Measurements from ENCODE around the gene CNGB1. TPM values are rescaled to one million over a fixed set of nuclear protein-coding genes. Genes with fewer than 3 reads are reported as not detected.

CNGB1 gene
- total and polyA plus RNA-seq, 4 donors, result under 0.01 TPM; not detected in 2

GRCh38 chr16:58018803-58019202, 47.9 kb upstream of the CNGB1 start:
- Histone ChIP-seq H3K9me3 (ENCODE audit: control insufficient read depth in 4 of 4, low read length in 3 of 4) (no peaks in the 10 kb centered on the region), H3K9ac (ENCODE audit: low read depth in 1 of 2, low read length in 2 of 2) (no peak overlapping the region), H3K27ac (ENCODE audit: low read depth in 1 of 2, low read length in 2 of 2) (no peak overlapping the region), H3K4me3 (ENCODE audit: low read depth in 1 of 3, low read length in 3 of 3) (no peak overlapping the region), H3K36me3 (ENCODE audit: control insufficient read depth in 4 of 4, insufficient read depth in 3 of 4, low read depth in 1 of 4, low read length in 3 of 4) (peaks cover 0 to 7% (median 5%) of the 10 kb centered on the region in 4 donors), H3K27me3 (ENCODE audit: control insufficient read depth in 4 of 4, insufficient read depth in 4 of 4, low read length in 3 of 4) (no peaks in the 10 kb centered on the region), H3K4me1 (ENCODE audit: control insufficient read depth in 4 of 4, insufficient read depth in 4 of 4, low read length in 3 of 4) (peaks cover 2 to 21% (median 18%) of the 10 kb centered on the region in 4 donors)
- DNase-seq (ENCODE audit: low spot score), result no peak
- WGBS, result 89% methylated on average over 7 of the region's 7 CpGs
- no peak for TF ChIP-seq YY1 (IDR thresholded peaks at IDR 0.05)
- peak; percentile 8 to 44 for TF ChIP-seq RAD21 (IDR thresholded peaks at IDR 0.05)
- peak; percentile 16 for TF ChIP-seq CTCF (IDR thresholded peaks at IDR 0.05; ENCODE audit: low read depth, low read length, missing input control)
- TF ChIP-seq RXRA (IDR thresholded peaks at IDR 0.05), result peak in 1 of 2 donors; percentile 55

- WGBS, result 73% methylated on average over 12 of the region's 12 CpGs
- Histone ChIP-seq H3K36me3 (ENCODE audit: control insufficient read depth in 4 of 4, insufficient read depth in 3 of 4, low read depth in 1 of 4, low read length in 3 of 4) (peaks cover 4 to 17% (median 6%) of the 10 kb centered on the region in 4 donors), H3K27me3 (ENCODE audit: control insufficient read depth in 4 of 4, insufficient read depth in 4 of 4, low read length in 3 of 4) (no peaks in the 10 kb centered on the region), H3K27ac (ENCODE audit: low read depth in 1 of 2, low read length in 2 of 2) (no peak overlapping the region), H3K9ac (ENCODE audit: low read depth in 1 of 2, low read length in 2 of 2) (no peak overlapping the region), H3K4me1 (ENCODE audit: control insufficient read depth in 4 of 4, insufficient read depth in 4 of 4, low read length in 3 of 4) (peaks cover 0 to 7% (median 3%) of the 10 kb centered on the region in 4 donors), H3K4me3 (ENCODE audit: low read depth in 1 of 3, low read length in 3 of 3) (no peak overlapping the region), H3K9me3 (ENCODE audit: control insufficient read depth in 4 of 4, low read length in 3 of 4) (no peaks in the 10 kb centered on the region)
- no peak for DNase-seq (ENCODE audit: low spot score)
- no peak for TF ChIP-seq EGR1 (IDR thresholded peaks at IDR 0.05; ENCODE audit: low read depth in 2 of 2)
- no peak for TF ChIP-seq ATF3 (IDR thresholded peaks at IDR 0.05)
- no peak for TF ChIP-seq YY1 (IDR thresholded peaks at IDR 0.05)
- no peak for TF ChIP-seq FOXA1 (IDR thresholded peaks at IDR 0.05)
- no peak for TF ChIP-seq RAD21 (IDR thresholded peaks at IDR 0.05)
- TF ChIP-seq HNF4G (IDR thresholded peaks at IDR 0.05), result no peak
- no peak for TF ChIP-seq CTCF (IDR thresholded peaks at IDR 0.05; ENCODE audit: low read depth, low read length, missing input control)
- no peak for TF ChIP-seq REST (IDR thresholded peaks at IDR 0.05)
Measured at GRCh38 chr16:58016840-58017446, 46.0 kb upstream of the CNGB1 start.

Data from liver (tissue), 9 donors.